ENCODE results near the gene ZNF710. TPM values are rescaled to one million over a fixed set of nuclear protein-coding genes. Genes with fewer than 3 reads are reported as not detected.
A peak's percentile ranks its signal among the peaks of the same experiment; 100 is the strongest.

Gene ZNF710
- total RNA-seq, 1 donor from 2014 or later, result 7.8 TPM

- DNase-seq (ENCODE audit: low read depth), result no peak
Observed at GRCh38 chr15:90038632-90039095, 37.5 kb downstream of the ZNF710 start.

GRCh38 chr15:90039996-90040395, 38.9 kb downstream of the ZNF710 start:
- DNase-seq (ENCODE audit: low read depth), result no peak

DNA sequence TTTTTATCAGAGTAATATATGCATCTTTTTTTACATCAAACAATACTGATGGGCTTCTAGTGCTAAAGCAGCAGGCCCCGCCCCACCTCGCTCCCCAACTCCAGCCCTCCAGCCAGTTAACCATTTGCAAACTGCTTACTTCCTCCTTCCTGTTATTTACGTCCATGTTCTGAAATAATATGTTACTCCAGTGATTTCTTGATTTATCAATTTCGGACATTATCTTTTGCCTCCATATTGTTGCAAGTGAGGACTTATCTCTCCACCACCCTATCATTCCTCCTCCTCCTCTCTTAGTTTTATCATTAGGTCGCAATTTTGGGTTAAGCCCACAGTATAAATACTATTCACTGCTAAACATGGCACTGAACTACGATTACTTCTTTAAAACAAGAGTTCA, 39.5 kb downstream of the ZNF710 start:
- DNase-seq (ENCODE audit: low read depth), result no peak

- no peak for DNase-seq (ENCODE audit: low read depth)
Observed at GRCh38 chr15:90042356-90042755, 41.2 kb downstream of the ZNF710 start.

GRCh38 chr15:90042766-90043529, 41.8 kb downstream of the ZNF710 start:
- DNase-seq (ENCODE audit: low read depth), result no peak

DNA sequence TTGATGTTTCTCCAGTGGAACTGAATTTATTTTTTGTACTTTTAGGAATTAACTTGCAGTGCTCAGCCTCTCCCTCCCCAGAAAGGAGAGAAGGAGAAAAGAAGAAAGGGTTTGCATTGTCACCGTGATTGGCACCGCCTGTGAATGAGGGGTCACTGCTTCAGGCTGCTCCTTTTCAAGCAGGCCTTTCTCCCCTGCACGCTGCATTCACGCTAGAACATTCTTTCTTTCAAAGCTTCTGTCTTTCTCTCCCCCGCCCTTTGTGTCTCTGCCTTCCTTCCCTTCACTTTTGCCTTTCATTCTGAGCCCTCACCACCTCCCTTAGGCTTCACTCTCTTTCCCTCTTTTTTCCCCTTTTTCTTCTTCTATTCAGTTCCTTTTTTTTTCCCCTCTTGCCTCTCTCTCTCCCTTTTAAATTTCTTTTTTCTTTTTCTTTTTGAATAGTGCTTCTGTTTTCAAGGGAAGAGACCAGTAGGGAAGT, 42.4 kb downstream of the ZNF710 start:
- DNase-seq (ENCODE audit: low read depth), result no peak

GRCh38 chr15:90044191-90044590, 43.1 kb downstream of the ZNF710 start:
- no peak for DNase-seq (ENCODE audit: low read depth)

- peak; percentile 61 for DNase-seq (ENCODE audit: low read depth)
Observed at GRCh38 chr15:90044916-90045371, 43.8 kb downstream of the ZNF710 start.

GRCh38 chr15:90046289-90046688, 45.2 kb downstream of the ZNF710 start:
- no peak for DNase-seq (ENCODE audit: low read depth)

DNA sequence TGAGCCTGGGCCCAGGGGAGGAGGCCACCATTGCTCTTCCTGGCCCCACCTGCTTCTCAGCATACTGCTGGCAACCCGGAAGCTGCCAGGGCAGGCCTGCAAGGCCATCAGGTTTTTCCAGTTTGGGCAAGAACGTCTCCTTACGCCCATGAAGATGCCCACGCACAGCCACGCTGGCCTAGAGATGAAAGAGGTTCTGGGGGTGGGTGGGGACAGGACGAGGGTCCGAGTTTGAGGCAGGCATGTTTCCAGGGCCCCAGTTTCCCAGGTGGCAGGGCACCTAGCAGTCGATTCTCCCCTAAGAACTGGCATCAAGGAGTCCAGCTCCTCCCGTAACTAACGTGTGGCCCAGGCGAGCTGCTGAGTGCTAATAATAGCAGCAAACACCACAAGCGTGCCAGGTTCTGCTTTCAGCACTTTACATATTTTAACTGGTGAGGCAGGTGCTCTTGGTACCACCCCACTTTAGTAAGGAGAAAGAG, 45.8 kb downstream of the ZNF710 start:
- DNase-seq (ENCODE audit: low read depth), result no peak

GRCh38 chr15:90047956-90048575, 46.9 kb downstream of the ZNF710 start:
- no peak for DNase-seq (ENCODE audit: low read depth)

DNA sequence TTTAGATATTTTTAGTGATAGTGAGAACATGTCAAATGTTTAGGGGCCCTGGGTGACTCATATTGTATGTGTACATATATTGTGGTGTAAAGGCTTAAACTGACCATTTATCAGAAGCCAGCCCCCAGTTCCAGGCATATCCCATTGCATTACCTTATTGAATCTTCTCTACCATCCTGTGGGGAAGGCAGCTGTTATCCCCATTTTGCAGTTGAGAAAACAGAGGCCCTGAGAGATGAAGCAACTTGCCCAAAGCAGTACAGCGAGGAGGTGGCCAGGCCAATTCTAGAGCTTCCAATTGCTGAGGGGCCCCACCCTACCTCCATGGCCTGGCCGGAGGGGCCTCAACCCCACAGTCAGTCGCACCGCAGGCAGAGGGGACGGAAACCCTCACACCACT, 47.9 kb downstream of the ZNF710 start:
- DNase-seq (ENCODE audit: low read depth), result no peak

- DNase-seq (ENCODE audit: low read depth), result no peak
Observed at GRCh38 chr15:90049666-90050604, 48.8 kb downstream of the ZNF710 start.

GRCh38 chr15:90051874-90052273, 50.8 kb downstream of the ZNF710 start:
- no peak for DNase-seq (ENCODE audit: low read depth)

GRCh38 chr15:90053685-90054466, 52.8 kb downstream of the ZNF710 start:
- DNase-seq (ENCODE audit: low read depth), result no peak

GRCh38 chr15:90054618-90055097, 53.5 kb downstream of the ZNF710 start:
- DNase-seq (ENCODE audit: low read depth), result no peak

DNA sequence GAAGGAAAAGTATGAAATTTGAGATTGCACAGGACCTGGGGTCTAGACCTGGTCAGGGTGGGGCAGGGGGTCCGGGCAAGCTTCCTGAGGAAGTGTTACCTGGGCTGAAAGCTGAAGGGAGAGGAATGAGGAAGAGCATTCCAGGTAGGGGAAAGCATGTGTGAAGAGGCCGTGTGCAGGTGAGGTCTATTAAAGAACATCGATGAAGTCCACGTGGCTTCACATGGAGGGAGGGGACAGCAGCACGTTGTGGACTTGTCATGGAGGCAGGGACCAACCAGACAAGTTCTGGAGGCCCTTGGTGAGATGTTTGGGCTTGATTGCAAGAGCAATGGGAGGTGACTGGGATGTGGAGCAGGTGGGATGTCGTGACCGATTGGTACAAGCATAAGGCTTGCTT, 54.1 kb downstream of the ZNF710 start:
- DNase-seq (ENCODE audit: low read depth), result no peak

DNA sequence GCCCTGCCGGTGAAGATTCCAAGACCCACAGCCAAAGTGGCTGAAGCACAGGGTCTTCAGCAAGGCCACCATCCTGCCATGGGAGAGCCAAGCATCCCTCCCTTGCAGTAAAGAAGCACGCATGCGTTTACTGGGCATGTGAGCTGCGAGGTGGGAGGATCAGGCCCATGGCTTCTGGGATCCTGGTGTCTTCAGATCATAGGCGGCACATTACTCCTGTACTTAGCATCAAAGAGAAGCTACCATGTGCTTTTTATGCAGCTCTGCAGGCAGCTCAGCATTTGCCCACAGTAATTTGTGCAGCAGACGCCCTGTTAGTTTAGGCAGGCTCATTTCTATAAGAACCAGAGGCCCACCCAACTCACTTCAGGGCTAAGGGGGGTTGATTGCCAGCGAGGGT, 55.4 kb downstream of the ZNF710 start:
- no peak for DNase-seq (ENCODE audit: low read depth)

- no peak for DNase-seq (ENCODE audit: low read depth)
Observed at GRCh38 chr15:90058308-90058707, 57.2 kb downstream of the ZNF710 start.

- DNase-seq (ENCODE audit: low read depth), result no peak
Observed at GRCh38 chr15:90058775-90059174, 57.7 kb downstream of the ZNF710 start.

Data from renal cortical epithelial cell (primary cell).